Measurements from ENCODE around the gene CCNL1.

CCNL1 gene

DNA sequence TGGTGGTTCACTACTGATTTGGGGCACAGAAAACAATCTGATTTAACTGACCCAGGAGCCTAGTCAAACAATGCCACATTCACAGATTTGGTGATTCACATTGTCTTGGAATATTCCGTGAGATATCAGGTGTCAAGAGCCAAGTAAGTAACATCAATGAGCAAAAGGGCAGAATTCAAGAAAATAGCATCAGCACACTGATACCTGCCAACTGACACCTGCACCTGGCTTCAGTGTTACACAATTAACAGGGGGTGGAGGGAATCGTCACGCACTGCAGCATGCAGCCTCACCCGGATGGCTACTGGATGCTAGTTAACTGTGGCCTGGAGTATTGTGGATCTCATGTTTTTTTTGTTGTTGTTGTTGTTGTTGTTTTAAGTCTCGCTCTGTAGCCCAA lies 17.6 kb downstream of the CCNL1 start:
- DNase-seq, result no peak

DNA sequence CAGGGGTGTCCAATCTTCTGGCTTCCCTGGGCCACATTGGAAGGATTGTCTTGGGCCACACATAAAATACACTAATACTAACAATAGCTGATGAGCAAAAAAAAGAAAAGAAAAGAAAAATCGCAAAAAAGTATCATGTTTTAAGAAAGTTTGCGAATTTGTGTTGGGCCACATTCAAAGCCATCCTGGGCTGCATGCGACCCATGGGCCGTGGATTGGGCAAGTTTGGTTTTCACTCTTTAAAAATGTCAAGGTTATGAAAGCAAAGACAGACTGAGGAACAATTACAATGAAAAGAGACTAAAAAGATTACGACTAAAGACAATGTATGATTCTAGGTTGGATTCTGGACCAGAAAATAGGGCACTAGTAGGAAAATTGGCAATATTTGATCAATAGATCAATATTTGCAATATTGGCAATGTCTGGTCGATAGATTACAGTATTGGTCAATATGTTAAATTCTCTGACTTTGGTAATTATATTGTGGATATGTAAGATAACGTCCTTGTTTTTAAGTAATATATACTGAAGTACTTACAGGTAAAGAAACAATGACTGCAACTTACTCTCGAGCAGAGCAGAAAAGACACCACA lies 19.9 kb downstream of the CCNL1 start:
- DNase-seq, result no peak

DNA sequence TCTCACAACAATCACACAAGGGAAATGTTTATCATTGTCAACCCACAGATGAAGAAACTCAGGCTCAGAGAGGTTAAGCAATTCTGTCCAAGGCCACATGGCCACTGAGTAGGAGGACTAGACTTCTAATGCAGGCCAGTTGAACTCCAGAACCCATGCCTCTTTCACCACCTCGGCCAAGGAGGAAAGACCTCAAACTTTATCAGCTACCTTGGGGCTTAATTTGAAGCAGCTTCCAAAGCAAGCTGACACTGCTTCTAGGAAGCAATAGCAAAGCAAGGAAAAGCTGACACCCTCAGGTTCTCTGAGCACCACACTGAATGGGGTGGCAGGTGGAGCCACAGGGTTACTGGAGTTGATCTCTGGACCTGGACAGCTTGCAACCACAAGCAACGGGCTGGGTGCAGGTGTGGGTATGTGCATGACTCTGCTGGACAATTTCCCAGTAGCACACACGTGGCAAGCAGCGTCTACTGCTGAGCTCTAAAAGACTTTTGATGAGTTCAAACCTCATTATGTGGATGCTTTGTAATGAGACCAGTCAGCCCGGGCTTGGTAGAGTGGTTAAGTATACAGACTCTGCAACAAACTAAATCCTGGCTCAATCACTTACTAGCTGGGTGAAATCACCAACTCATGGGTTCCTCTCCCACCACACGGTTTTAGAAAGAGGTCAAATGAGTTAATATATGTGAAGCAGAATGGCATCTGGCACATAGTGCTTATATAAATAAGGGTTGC lies 23.1 kb downstream of the CCNL1 start:
- no peak for DNase-seq

DNA sequence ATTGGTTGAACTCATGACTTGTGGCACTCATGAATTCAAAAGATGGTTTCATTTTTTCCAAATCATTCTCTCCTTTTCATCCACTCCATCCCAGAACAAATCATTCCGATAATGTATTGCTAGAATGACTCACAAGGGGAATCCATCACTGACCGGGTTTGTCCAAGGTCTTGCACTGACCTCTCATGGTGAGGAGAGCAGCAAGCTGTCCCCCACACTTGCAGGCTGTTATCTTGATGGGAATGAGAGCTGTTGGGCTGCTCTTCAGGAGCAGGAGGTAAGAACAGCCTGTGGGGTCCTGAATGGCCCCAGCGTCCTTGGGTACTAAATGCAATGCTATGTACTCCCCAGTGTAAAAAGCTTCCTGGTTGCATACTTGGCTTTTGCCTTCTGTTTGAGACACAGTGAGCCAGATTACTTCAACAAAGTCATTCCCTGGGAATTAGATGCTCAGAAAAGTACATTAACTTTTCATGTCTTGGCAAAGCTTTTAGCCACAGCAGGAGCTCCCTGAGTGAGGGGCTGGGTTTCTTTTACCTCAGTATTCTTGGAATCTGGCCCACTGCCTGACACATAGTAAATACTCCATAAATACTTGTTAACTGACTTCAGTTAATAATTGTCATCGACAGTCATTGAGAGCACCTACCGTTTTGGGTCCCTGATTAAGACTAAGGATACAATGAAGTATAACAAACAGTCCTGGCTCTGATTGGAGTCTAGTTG lies 24.1 kb downstream of the CCNL1 start:
- DNase-seq, result no peak

DNA sequence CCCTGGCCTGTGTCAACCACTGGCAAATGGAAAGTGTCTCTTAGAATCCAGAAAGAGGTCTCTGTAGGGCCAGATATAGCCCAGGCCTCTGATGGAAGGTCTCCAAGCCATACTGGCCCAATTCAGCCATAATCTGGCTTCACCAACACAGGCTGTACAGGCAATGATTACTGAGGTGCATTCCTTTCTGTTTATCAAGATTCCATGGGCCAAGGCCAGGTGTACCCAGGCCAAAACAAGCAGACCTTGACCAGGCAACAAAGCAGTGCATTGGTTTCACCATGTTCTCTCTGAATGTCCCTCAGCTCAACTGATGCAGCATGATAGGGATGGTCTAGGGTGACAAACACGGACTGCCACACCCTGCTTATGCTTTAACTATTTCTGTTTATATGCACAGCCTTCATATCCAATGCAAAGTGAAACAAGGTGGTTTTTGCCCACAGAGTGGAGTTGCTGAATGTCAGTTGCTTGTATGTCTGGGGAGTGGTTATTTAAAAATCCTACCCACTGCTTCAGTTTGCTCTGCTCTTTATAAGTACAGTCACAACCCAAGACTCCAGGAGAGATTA lies 25.2 kb downstream of the CCNL1 start:
- no peak for DNase-seq

DNA sequence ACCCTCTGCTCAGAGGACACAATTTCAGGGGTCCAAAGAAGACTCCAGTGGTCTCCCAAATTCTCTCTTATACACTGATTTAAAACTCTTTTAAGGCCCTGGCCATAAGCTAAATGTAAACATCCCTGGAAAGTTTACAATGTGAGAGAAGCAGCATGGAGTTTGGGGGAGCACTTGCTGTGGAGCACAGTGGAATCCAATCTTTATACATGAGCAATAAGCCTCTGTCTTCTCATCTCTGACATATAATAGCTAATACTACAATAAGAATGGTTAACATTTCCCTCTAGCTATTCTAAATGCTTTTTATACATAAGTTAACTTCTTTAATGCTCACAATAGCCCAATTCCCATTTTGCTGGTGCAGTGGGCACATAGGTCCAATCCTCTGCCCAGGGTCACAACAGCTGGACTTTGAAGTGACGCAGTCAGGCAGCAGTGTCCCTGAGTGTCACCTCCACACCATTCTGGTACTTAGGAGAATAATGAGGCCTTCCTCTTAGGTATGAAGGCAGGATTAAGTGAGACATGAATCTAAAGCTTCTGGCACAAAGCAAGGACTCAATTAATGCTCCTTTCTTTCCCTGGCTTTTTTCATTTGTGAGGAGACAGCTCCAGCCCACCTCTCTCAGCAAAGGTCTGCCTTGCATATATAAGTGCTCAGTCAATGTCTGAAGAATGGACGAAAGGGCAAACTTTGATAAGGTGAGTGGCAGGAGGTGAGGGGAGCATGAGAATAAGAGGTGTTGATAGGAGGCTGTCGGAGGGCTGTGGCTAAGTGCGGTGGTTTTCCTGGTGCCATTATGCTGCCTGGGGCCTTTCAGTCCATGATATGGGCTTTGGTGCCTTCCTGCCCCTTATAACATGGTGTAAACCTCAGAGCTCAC lies 26.3 kb downstream of the CCNL1 start:
- DNase-seq, result no peak

DNA sequence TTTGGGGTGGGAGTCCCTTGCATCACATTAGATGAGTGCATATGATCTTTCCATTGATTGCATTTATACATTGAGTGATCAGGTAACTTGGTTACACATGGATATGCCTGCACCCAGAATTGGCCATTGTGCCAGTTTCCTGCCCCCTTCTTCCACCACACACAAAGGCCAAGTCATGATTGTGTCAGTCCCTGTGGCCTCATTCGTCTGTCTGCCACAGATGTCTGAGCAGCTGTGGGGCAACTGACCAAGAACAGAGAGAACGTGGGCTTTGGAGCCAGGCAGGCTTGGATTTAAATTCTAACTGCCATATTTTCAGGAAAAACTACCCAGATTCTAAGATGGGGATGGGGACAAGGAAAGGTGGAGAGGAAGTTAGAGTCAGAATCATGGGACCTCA lies 27.0 kb downstream of the CCNL1 start:
- no peak for DNase-seq

DNA sequence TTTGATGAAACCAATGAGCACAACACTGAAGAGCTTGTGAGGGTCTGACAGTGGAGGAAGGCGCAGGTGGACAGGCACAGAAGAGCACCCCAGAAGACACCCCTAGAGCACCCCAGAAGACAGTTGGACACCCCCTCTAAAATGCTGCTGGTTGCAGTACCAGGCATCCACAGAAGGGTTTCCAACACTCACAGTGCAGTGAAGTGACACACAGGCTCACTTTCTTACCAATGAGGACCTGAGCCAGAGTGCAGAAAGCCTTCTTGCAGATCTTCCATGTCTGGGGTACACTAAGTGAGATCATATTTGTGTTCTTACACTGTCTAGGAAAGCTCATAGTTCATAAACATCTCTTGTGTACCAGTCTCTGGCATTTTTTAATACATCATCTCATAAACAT lies 27.6 kb downstream of the CCNL1 start:
- DNase-seq, result no peak

DNA sequence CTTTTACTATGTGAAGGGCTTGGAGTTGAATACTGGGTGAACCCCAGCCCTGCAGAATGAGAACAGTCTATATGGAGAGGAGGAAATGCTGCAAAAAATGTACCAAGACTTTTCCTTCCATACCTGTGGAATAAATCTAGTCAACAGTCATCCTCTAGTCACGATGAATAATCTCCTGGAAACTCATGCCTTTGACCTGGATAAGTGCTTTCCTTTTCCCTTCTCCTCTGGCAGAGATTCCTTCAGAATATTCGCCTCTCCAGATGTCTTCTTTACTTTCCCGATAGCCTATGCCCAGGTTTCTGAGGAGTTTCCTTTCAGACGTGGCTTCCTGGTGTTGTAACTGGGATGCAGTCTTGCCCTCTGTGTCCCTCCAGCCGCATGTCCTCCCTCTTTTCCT lies 28.1 kb downstream of the CCNL1 start:
- DNase-seq, result no peak

DNA sequence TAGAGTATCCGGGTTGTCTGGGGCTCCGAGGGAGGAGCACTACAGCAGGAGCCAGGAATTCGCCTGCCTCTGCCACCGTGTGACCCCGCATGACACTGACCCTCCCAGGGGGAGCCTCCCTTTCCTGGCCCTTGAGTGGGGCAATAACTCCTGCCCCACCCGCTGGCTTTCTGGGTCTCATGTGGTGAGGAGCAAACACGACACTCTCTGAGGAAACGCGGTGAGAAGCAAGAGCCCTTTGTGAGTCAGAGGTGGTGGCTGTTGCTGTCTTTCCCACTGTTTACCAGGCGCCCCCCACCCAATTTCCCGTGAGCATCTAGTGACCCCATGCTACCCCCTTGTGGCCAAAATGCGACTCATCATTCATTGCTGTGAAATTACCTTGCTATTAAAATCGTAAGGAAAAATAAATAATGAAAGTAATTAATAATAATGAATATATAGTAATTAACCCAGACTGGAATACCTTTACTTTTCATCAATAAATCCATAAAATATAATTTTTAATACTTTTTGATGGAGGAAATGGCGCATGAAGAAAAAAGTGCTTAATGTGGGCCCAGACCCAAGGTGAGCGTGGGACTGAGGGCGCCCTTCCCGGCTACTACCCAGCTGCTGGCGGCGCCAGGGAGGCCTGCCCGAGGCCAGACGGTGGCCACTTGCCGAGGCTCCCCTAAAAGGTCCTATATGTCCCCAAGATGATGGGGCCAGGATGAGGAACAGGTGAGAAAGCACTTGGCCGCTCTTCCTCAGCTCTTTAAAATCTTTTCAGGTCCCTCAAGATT lies 29.3 kb downstream of the CCNL1 start:
- DNase-seq, result peak; percentile 95

DNA sequence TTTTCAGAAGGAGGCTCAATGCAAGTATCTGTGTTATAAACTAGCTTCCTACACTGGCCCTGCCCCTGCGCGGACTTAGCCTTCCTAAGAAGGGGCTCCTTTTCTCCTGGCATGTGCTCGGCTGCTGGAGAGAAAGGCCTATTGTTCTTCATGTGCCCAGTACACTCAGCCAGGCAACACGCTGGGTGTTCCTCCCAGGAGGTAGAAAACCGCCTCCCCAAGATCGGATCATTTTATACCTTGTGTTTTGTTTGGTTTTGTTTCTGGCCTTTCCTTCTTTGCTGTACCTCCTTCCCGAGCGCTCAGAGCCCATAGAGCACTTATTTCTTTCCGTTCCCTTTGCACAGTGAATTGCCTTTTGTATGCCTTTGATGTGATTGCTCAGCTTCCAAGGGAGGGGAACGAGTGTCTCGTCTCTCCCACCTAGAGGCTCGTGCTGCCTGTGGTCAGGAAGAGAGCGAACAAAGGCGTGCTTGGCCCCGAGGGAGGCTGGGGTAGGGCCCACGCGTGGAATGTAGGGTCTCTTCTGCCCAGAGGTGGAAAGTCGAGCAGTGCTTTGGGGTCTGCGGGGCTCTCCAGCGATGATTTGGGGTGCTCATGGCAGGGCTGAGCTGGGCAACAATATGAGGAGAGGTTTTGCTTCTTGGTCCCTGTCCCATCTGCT lies 30.0 kb downstream of the CCNL1 start:
- peak; percentile 84 for DNase-seq

DNA sequence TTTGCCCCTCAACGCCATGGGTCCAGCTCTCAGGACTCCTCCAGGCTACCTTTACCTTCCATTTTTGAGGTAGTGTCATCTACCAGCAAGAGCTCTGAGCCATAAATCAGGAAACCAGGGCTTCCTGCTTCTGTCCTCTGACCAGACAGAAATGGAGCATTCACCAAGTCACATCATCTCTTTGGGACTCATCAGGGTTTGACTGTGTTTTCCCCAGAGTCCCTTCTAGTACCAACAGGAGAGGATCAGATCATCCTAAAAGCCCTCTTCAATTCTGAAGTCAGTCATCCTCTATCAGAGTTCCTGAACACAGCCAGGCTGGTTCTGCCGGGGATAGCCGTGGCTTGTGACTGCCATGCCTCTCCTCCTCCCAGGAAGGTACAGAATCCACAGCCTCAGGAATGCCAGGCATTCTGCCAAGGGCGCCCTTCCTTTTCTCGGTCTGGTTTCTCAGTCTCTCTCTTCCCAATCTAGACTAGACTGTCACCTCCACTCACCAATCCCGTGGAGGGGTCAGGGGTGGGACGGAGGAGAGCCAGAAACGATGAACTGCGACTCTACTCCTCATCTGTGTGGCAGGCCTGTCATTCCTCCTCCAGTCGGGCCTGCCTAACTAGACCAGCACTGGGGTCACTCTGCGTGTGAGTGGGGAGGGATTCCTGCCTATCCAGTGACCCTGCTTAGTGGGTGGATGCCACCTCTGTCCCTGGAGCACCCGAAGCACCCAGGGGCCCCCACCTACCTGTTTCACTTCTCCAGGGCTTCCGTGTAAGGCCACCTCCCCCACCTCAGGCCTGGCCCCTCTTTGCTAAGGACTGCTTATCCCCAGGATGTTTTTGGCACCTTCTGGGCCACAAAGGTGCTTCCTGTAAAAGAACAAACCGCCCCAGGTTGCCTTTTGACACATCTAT lies 30.9 kb downstream of the CCNL1 start:
- peak; percentile 56 for DNase-seq

DNA sequence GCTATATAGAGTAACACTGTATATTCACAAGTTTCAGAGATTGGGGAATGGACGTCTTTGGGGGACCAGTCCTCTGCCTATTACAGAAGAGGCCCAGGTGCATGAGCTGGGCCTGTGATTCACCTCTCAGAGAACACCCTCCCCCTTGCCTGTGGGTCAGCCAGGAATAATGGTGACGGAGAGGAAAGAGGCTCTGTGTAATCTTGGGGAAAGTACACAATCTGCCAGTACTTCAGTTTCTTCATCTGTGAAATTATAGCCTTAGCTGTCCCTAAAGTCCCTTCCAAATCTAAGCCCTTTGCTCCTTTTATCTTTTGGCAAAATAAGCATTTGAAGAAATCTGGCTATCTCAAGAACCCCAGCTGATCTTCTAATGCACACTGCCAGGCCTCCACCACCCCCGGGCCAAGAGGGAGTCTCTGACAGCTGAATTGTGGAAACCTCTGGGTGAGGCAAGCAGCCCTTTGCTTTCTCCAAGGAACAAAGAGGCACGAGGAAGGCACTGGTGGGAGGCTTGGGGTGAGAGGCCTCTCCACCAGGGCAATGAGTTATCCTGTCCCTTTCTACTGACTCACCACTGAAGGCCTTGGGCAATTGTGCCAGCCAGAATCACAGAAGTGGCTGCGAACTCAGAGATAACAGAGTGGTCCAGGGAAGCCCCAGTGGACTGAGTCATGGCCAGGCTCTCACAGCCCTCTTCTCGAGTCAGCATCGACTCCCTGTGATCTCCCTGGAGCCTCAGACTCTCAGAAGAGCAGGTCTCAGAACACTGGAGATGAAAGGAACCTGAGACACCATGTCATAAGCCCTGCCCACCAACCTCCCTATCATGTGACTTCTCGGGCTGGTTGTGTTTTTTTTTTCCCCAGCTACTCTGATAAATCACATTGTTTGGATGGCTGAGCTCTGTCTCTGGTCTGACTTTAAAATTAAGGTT lies 31.8 kb downstream of the CCNL1 start:
- DNase-seq, result peak; percentile 36

DNA sequence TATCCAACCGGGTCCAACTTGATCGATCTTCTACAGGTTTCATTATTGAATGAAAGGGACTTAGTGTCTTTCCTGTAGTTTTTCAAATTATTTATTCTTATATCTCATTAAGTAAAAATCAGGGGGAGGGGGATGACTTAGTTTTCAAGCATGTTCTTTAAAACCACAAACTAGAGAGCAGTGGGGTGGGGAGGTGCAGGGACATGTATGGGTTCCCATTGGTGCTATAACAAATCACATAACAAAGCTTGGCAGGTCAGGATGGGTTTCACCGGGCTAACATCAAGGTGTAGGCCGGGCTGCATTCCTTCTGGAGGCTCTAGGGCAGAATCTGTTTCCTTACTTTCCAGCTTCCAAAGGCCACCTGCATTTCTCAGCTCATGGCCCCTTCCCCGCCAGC lies 32.7 kb downstream of the CCNL1 start:
- DNase-seq, result no peak

DNA sequence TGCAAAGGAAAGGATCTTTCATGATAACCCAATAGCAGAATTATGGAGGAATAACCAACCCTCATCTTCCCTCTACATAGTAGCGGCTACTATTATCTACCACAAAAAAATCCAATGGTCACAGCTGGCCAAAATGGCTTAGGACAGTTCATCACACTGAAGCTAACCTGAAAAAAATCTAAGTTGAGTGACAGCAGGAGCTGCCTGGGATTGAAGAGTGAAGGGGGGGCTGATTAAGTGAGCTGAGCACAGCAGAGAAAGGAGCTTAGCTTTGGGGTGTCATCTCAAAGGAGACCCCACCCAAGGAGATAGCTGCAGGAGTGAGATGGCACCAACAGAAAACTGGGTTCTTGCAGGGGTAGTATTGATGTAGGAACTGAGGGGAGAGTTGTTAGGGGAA lies 33.6 kb downstream of the CCNL1 start:
- no peak for DNase-seq

DNA sequence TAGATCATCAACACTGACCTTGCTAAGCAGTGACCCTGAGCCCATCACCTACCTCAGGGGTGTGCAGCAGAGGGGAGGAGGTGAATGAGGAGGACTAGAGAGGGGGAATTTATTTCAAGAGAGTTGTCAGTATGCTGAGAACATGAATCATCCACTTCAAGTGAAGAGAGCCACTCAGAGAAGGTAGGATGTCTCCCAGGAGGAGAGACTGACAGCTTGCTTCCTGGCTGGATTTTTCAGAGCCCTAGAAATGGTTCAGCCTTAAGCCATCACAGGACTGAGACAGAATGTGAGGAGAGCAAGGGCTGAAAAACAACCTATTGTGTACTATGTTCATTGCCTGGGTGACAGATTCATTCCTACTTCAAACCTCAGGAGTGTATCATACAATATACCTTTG lies 34.8 kb downstream of the CCNL1 start:
- no peak for DNase-seq

DNA sequence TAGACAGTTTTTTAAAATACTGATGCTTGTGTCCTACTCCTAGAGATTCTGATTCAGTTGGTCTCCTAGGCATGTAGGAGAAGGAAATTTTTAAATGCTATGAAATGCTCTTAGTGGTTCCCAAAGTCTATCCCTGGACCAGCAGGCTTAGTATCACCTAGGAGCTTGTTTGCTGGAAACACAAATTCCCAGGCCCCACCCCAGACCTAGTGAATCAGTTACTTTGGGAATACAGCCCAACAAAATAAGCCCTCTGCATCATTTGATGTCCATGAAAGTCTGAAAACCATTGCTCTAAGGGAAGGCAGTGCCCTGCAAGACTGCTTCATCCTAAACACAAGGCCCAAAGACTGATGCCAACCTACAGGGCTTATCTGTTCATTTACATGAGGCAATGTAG lies 36.3 kb downstream of the CCNL1 start:
- no peak for DNase-seq

DNA sequence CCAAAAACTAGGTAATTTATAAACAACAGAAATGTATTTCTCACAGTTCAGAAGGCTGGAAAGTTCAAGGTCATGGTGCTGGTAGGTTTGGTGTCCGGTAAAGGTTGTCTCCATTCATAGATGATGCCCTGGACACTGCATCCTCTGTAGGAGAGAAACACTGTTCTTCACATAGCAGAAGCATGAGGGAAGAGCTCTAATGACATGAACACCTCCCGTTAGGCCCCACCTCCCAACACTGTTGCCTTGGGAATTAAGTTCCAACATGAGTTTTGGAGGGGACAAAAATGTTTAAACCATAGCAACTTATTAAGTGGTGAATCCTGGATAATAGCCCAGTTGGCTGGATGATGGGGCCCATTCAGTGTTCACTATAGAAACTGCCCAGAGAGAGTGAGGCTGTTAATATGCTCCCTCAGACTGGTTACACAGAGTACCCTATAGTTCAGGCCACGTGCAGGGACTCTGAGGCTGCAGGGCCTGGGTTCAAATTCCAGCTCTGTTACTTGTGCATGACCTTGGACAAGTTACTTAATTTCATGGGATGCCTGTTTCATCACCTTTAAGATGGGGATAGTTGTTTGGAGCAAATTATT lies 37.0 kb downstream of the CCNL1 start:
- DNase-seq, result no peak

DNA sequence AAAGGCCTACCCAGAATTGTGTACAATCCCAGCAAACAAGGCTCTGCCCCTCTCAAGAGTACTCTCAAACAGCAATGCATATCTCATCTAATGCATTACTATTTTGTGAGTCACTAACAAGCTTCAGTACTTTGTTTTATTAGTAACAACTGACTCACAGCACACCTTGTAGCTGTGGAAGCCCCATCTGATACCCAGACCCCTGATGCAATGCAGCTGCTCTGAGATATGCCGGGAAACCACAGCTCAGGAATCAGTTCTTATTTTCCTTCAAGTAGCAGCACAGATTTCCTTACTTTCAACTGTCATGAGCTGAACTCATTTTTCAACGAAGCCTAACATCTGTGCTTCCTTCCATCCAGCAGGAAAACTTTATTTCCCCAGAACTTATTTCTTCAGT lies 37.8 kb downstream of the CCNL1 start:
- no peak for DNase-seq
